Measurements from ENCODE around the gene NCKIPSD. TPM values are rescaled to one million over a fixed set of nuclear protein-coding genes. Genes with fewer than 3 reads are reported as not detected.

Gene NCKIPSD
- total RNA-seq, 1 donor from 2014 or later: 10.5 TPM

DNA sequence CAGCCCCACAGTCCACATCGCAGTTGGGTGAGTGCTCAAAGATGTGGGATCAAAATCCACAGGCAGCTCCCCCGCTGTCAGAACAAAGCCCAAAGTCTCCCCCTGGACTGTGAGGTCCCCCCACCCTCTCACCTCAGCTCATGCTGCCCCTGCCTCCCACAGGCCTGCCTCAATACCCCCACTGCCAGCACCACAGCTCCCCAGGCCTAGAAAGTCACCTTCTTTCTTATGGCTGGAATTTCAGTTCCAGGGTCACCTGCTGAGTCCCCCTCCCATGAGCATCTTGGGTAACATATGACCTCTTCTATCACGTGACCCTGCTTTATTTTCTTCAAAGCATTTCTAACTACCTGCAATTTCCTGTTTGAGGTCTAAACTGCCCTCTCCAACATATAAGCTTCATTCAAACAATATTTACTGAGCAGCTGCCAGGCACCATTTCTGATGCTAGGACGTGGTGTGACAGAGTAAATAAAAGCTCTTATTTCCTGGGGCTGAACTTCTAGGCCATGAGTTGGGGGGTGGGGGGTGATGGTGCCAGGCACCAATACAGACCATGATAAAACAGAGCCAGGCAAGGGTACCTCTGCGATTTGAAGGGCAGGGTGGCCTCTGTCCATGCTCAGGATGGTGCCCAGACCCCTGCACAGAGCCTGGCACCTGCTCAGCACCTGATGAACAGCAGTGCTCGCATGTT is 61.7 kb downstream of the NCKIPSD start:
- FAIRE-seq (no peak), DNase-seq (ENCODE audit: low read depth) (no peak)
- Histone ChIP-seq H3K4me3 (ENCODE audit: low read depth, low read length) (no peak overlapping the region), H3K36me3 (ENCODE audit: control insufficient read depth, insufficient read depth, low read length) (peaks cover 17% of the 10 kb centered on the region), H3K27me3 (ENCODE audit: control insufficient read depth, insufficient read depth, low read length) (no peaks in the 10 kb centered on the region)
- TF ChIP-seq, protein P1, sequence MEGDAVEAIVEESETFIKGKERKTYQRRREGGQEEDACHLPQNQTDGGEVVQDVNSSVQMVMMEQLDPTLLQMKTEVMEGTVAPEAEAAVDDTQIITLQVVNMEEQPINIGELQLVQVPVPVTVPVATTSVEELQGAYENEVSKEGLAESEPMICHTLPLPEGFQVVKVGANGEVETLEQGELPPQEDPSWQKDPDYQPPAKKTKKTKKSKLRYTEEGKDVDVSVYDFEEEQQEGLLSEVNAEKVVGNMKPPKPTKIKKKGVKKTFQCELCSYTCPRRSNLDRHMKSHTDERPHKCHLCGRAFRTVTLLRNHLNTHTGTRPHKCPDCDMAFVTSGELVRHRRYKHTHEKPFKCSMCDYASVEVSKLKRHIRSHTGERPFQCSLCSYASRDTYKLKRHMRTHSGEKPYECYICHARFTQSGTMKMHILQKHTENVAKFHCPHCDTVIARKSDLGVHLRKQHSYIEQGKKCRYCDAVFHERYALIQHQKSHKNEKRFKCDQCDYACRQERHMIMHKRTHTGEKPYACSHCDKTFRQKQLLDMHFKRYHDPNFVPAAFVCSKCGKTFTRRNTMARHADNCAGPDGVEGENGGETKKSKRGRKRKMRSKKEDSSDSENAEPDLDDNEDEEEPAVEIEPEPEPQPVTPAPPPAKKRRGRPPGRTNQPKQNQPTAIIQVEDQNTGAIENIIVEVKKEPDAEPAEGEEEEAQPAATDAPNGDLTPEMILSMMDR (IDR thresholded peaks at IDR 0.05; ENCODE audit: insufficient read depth, low read length, severe bottlenecking): no peak

Other genes with a start within 250 kb of the NCKIPSD start
- 48.4 and 55.3 TPM in 2 replicates for gene CCDC51, start 245.8 kb downstream of the NCKIPSD start, total RNA-seq
- gene TMA7, start 245.7 kb downstream of the NCKIPSD start, total RNA-seq: 190 and 360 TPM in 2 replicates
- 4.1 and 5.5 TPM in 2 replicates for gene ATRIP, start 239.2 kb downstream of the NCKIPSD start, total RNA-seq
- 87.1 and 131 TPM in 2 replicates for gene SHISA5, start 181.7 kb downstream of the NCKIPSD start, total RNA-seq
- gene PFKFB4, start 129.1 kb downstream of the NCKIPSD start, total RNA-seq: 18.2 and 20.2 TPM in 2 replicates
- gene UCN2, start 122.1 kb downstream of the NCKIPSD start, total RNA-seq: 9.6 and 12.9 TPM in 2 replicates
- 147 and 173 TPM in 2 replicates for gene COL7A1, start 90.6 kb downstream of the NCKIPSD start, total RNA-seq
- 473 and 946 TPM in 2 replicates for gene UQCRC1, start 76.3 kb downstream of the NCKIPSD start, total RNA-seq
- gene TMEM89, start 64.1 kb downstream of the NCKIPSD start, total RNA-seq: not detected in 2 replicates
- 33.8 and 45.8 TPM in 2 replicates for gene SLC26A6, start 50.5 kb downstream of the NCKIPSD start, total RNA-seq
- gene CELSR3, start 23.0 kb downstream of the NCKIPSD start, total RNA-seq: 1.0 and 1.1 TPM in 2 replicates
- gene IP6K2, start 31.3 kb upstream of the NCKIPSD start, total RNA-seq: 37.4 and 53.8 TPM in 2 replicates
- gene PRKAR2A, start 162.0 kb upstream of the NCKIPSD start, total RNA-seq: 28.7 and 32.9 TPM in 2 replicates
- 9.5 and 11.8 TPM in 2 replicates for gene SLC25A20, start 213.0 kb upstream of the NCKIPSD start, total RNA-seq
- 119 and 124 TPM in 2 replicates for gene ARIH2, start 232.9 kb upstream of the NCKIPSD start, total RNA-seq

All from bronchial epithelial cell (primary cell).